ENCODE data around the gene TMEM184A.

TMEM184A gene

DNA sequence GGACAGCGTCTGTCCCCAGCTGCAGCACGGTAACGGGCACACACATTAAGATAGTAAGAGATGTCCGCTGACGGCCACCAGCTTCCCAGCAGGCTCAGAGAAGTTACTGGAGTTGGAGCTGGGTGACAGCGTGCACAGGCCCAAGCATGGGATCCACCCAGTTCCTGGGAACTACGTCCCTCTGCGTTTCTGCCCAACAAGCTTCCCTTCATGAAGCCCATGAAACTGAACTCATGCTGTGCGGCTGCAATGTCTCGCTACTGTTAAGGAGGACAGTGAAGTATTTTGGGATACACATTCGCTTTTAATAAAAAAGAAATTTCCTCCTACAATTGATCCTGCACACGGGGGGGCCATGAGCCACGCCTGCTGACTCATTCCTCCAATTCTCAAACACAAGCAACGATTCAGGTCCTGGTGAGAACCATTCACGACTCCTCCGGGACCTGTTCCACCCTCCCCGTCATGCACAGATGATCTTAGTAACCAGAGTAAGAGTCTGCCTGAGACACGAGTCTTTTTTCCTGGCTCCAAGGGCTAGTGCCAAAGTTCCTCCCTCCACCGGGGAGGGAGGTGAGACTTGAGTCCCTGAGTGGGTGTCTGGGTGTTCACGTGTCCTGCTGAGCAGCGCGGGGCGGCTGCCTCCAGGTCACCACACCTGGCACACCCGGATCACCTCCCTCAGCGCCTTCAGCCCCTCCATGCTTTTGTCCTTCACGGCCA is 11.2 kb upstream of the TMEM184A start:
- DNase-seq, result no peak

DNA sequence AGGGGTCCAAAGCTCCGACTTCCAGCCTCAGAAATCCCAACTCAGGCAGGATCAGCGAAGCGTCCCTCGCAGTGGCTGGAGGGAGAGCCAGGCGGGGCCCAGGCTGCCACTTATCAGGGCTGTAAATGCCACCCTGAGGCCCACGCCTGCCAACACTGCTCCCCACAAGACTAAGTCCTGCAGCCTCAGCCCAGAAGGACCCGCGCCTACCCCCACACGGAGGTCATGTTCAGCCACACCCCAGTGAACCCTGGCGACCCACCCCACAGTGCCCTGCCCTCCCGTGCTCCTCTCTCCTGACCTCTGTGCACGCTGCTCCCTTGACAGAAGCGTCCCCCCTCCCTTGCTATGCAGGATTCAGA is 10.7 kb upstream of the TMEM184A start:
- DNase-seq, result no peak

DNA sequence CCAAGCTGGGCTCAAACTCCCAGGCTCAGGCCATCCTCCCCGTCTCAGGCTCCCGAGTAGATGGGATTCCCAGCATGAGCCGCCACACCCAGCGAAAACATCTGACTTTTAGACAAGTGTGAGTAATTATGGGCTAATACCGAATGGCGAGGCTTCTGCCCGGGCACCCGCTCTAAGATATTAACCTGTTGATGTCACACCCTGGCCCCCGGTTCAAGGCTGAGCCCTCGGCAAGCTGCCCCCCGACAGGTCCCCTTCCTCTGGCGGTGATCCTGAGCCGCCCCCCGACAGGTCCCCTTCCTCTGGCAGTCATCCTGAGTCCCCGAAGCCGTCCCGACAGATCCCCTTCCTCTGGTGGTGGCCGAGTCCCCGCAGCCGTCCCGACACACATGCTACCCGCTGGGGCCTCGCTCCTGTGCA is 8.6 kb upstream of the TMEM184A start:
- no peak for DNase-seq

DNA sequence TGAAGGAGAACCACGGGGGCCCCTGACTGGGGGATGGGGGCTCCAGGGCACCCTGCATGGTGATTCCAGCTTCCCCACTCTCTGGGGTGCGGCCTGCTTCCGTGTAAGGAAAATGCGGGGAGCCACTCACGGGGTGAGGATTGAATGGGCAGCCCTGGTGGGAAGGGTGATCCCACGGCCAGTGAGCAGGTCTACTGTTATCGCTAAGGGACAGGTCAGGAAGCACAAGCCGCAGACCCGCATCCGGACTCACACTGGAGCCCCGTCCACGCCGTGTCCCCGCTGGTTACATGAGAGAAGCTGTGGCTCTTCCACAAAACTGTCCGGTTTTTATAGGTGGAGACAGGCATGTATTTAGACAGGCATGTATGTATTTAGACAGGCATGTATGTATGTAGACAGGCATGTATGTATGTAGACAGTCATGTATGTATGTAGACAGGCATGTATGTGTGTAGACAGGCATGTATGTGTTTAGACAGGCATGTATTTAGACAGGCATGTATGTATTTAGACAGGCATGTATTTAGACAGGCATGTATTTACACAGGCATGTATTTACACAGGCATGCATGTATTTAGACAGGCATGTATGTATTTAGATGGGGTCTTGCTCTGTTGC is 8.1 kb upstream of the TMEM184A start:
- DNase-seq, result no peak

DNA sequence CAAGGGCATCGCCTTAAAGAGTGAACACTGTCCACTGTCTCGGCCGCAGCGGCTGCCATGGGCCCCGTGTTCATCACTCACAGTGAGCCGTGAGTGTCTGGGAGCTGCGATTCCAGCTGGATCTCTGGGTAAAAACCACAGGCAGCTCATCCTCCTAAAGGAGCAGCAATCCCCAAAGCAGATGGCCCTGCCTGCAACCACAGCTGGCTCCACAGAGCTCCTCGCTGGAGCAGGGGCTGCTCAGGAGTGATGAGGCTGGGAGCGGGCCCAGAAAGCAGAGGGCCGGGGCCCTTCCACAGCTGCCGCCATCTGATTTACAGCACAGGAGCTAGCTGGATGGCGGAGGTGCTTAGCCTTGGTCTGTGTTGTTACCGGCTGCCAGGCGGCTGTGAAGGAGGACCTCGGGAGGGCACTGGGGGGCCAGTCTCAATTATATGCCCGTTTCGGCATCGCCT is 6.6 kb upstream of the TMEM184A start:
- no peak for DNase-seq

DNA sequence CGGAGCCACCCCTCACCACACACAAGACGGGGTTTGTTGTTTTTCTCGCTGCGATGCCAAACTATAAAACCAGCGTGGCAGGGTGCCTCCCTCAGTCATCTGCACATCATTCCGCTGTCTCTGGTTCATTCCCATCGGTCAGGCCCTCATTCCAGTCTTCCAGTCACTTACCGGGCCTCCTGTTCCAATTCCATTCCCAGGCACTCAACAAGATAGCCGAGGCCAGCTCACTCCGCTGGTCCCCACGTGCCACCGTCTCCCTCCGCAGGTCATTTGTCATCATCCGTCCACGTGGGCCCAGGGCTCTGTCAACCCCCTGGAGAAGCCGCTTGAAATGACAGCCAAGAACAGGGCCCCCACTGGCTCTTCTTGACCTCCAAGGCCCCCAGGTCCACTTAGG is 6.1 kb upstream of the TMEM184A start:
- no peak for DNase-seq

DNA sequence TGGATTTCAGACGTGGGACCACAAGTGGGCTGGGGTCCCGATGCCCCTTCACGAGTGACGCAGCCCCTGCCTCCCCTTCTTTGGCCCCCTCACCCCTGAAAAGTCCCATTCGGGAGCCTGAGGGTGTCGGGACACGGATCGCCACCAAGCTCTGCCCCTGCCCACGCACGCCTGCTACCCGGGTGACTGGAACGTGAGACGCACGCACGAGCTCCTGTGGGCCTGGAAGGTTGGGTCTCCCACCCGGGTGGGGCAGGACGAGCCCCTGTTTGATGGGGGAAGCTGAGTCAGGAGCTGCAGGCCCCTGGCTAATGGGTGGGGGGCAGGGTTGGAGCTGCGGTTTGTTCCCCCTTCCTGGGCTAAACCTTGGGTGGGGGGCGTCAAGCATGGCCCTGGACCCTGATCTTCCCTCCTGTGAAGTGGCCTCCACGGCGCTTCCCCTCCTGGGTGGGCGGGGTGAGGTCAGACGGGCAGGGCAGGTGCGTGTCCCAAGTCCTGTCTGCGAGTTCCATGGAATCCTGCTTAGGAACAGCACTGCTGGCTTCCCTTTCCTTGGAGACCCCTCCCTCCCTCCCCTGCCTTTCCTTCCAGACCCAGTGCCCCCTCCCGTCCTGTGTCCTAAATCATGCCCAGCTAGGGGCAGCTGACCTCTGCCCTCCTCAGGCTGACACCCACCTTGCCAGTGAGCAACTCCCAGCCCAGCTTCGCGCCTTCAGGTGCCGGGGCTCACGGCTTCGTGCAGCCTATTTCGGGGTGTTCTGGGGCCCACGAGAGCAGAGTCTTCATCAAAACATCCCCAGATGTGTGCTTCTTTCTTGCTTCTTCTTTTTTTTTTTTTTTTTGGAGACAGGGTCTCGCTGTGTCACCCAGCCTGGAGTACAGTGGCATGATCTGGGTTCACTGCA is 5.3 kb upstream of the TMEM184A start:
- DNase-seq, result no peak

DNA sequence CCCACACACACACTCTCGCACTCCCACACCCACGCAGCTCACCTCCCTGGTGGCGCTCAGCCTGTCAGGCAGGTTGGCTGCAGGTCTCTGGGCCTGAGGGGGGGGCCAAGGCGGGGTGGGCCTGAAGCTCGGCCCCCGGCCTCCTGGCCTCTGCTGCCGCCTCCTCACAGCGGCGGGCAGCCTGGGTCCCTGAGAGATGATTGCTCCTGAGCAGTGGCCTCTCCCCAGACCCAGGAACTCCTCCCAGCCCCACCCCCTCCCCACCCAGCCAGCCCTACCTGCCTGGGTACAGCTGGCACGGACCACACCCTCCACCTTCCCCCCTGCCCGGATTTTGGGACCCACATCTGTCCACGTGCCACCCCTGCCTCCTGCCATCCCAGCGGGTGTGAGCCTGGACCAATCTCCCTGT is 4.6 kb upstream of the TMEM184A start:
- DNase-seq, result no peak

DNA sequence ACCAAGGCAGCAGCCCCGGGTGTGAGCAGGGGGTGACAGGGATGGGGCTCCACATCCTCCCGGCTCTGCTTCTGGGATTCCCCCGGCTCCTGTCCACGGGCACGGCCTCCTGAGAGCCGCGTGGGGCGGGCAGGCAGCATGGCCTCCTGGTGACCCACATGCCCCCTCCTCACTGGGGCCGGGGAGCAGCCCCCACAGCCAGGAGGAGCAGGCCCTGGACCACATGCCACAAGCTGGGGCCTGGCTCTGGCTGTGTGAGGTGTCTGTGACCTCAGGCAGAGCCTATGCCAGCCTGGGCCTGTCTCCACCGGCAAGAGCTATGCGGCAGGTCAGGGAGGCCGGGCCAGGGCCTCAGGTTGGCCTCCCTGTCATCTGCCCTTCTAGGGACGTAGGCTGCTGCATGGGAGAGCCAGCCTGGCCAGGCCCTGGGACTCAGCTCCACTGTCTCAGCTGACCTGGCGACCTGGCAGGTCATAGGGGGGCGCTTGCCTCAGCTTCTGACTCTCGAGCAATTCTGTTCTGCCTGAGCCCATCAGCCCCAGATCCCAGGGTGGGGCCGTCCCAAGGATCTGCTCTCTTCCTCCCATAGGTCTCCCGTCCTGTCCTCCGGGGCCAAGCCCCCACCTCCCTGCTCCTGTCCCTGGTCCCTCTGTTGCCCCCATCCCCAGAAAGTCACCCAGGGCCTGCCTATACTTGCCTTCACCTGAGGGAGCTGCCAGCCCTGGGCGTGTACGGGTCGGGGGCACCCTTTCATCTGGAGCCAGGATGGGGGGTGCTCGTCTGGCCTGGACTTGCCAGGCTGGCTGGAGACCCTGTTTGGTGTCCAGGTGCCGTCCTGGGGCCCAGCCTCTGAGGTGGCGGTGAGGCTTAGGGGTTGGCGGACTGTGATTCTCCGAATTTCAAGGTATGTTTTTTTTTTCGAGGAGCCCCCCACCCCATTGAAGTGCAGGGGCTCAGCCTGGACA is 3.9 kb upstream of the TMEM184A start:
- DNase-seq, result no peak

DNA sequence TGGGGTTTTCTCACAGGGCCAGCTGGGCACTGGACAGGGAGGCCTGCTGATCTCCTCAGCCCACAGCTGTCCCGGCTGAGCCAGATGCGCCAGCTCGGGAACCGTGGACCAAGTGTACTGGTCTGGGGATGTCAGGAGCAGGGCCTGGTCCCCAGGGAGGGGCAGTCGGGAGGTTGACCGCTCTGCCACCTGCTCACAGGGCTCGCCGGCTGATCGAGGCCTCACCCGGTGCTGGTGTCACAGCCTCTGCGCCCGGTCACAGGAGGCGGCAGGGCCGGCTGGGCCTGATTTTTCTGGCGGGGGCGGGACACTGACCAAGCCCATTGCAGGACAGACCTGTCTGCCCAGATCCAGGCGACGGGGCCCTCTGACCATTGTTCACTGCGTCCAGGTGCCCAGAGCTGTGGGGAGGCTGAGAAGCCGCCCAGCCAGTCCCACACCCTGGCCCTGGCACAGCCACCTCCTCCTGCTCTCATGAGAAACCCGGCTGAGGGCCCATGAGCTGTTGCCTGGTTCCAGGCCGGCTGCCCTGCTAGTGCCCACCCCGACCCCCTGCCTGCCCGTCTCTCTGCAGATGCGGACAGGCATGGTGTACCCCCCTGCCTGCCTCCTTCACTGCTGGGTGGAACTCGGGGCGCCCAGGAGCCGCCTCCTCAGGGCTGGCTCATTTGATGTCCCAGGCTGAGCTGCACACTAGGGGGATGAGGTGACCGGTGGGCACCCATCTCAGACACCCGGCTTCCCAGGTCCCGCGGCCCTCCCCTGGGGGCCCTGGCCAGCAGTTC is 3.0 kb upstream of the TMEM184A start:
- no peak for DNase-seq

DNA sequence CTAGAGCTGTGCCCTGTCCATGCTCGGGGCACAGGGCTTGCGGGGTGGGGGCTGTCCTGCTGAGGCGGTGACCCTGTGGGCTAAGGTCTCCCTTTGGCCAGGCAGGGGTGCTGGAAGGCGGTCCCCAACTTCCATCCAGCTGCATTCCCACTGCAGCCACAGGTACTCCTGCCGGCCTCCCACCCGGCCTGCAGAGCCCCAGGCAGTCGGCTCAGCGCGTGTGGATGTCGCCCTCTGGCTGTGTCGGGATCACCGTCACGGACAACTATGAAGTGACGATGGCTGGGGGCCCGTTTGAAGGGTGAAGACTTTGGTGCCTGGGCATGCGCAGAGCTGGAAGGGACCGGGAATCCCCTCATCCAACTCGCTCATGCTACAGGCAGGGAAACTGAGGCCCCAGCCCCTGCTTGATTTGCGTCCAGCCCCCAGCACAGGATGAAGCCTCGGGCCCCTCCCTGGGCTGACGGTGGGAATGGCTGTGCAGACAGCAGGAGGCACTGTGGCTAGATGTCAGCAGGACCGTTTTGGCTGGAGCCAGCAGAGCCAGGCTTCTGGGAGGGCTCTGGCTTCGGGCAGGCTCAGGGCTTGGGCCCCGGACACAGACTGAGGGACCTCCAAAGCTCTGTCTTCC is 2.3 kb upstream of the TMEM184A start:
- DNase-seq, result no peak

DNA sequence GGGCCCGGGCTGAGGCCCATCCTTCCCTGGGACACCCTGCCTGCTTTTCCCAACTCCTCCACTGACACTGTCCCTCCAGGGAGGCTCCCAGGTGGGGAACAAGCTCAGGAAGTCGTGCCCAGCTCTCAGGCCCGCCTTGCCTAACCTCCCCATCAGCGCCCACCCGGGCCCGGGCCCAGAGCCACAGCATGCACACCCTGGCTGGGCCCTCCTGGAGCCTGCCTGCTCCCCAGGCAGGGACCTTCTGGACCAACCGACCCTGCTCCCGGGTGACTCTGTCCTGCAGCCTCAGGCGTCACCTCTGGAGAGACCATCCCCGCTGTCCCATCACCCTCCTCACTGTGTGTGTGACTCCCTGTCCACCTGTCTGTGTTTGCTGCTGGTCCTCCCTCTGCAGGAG is 1.8 kb upstream of the TMEM184A start:
- DNase-seq, result no peak

DNA sequence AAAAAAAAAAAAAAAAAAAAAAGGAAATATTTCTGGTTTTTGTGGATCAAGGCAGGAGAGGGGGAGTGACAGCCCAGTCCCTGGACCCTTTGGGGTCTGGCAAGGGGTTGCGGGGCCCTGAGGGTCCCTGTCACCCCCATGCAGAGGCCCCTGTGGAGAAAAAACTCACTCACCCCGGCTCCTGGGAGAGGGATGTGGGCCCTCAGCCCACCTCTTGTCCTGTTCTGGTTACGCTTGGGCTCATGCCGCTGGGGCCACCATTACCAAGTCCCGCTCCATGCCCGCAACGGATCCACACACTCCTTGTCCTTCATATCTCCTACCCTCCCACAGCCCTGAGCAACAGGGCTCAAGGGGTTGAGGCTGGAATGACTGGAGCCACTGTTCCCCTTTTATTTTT is 1.0 kb upstream of the TMEM184A start:
- no peak for DNase-seq

DNA sequence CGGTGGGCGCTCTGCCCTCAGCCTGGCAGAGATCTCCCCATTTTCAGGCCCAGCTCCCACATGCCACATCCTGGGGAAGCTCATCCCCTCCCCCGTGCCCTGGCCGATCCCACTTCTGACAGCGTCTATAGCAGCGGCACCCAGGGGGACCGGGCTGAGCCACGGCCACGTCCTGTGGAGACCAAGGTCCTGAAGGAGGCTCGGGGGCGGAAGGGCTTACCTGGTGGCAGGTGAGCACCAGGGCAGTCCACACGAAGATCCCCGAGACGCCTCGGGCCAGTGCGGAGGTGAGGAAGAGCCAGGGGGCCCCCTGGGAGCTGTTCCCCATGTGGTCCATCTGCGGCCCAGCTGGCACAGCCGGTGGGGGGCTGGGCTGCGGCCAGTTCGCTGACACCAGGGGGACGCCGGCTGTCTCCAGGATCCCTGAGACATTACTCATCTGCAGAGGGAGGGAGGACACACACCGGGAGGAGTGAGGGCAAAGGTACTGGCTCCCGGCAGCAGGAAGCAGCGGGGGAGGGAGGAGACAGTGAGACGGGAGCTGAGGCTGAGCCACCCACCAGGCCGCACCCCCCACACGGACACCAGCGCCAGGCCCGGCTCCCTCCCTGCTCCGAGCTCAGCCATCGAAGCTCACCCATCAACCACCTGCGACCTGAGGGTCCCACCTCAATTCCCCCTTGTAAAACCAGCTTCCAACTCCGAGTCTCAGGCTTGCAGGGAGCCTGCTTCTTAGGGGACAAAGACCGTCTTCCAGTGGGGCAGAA is 776 bp downstream of the TMEM184A start:
- peak; percentile 92 for DNase-seq

DNA sequence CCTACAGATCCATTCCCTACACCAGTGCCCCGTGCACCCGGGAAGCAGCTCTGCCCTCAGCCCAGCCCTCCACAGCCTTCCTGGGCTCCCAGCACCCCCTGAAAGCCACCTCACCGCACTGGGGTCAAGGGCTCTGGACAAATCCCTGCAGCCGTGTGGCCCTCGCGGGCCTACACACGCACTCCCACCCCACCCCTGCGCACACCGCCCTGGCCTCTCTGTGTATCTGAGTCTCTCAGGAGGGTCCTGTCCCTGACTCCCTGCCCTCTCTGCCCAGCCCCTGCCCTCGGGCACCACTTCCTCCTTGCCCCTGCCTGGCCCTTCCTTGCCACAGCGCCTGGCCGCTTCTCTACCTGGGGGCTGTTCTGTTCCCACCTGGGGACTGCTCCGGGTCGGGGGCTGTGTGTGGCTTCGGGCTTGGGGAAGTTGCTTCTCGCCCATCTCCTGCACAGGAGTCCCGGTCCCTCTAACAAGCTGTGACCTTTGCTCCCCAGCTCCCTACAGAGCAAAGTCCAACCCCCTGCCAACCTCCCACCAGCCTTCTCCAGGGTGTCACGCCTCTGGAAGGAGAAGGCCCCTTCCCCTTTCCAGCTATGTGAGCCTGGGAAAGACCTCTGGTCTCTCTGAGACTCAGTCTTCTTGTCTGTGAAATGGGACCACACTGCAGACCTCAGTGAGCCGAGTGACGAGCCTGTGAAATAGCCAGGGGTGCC is 1.5 kb downstream of the TMEM184A start:
- no peak for DNase-seq

DNA sequence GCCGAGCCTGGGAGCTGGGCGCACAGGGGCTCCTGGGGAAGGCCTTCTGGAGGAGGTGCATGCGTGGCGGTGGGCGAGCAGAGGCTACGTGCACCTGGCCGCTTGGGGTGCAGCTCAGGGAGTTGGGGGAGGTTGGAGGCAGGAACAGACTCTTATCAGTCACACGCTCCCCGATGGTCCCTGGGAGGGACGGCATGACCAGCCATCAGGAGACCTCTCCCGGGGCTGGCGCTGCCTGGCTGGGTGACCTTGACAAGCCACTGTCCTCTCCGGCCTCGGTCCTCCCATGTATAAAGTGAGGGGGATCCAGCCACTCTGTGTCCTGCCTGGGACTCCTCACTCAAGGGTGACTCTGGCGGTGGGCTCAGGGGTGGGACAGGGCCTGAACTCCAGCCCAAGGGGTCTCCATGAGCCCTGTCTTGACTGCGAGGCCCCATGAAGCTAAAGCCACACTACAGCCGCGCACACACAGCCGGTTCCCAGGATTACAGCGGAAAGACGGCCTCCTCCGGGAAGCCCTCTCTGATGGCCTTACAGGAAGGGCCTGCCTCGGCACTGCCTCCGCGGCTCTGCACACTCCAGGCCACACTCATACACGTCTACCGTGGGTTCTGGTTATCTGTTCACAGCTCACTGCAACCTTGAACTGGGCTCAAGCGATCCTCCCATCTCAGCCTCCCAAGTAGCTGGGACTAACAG is 2.3 kb downstream of the TMEM184A start:
- no peak for DNase-seq

DNA sequence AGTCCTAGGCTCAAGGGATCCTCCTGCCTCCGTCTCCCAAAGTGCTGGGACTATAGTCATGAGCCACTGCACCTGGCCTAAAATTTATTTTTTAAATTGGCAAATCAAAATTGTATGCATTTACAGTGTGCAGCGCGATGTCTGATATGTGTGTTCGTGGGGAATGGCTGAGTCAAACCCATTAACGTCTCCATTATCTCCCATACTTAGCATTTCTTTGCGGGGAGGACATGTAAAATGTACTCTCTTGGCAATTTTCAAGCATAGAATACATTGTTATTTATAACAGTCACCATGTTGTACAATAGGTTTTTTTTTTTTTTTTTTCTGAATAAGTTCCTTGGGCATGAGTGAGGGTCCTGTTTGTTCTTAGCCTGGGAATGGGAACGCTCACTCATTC is 3.8 kb downstream of the TMEM184A start:
- DNase-seq, result no peak

DNA sequence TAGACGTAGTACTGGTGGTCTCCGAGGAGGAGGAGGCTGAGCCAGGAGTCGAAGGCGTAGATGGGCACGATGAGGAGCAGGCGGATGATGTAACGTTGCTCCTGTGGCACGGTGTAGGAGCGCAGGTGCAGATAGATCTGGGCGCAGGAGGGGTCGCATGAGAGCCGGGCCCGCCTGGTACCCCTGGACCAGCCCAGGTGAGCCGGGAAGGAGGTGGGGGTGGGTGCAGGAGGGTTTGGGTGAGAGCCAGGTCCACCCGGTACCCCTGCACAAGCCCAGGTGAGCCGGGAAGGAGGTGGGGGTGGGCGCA is 5.2 kb downstream of the TMEM184A start:
- DNase-seq, result no peak

Data from NCI-H510A treated with DMSO at 0.1 percent for 48 hours (cell line).